Stimulated activated CD8-positive, alpha-beta memory T cell treated with anti-CD3 and anti-CD28 coated beads, Interleukin-7, amount 100 ng/mL, for 24 hours (primary cell): ENCODE measurements around the gene SRGN.
"Not testable (repeated sequence)": the region's sequence is repeated elsewhere in the genome, so short reads cannot be mapped to it uniquely, and the experiment has no call there.

Source experiments
- DNase-seq: peaks from one replicate; pipeline ENCODE4 v3.0.0-alpha.2; 2020; ENCODE audit warnings: low read depth

SRGN gene

GRCh38 chr10:69087590-69088470 is at the start of gene SRGN:
SRGN (plus strand) TSS chr10:69088103; CDS start chr10:69088158, 55 bp downstream.
- peak; percentile 53 for DNase-seq

GRCh38 chr10:69040904-69041303 is 47.0 kb upstream of the SRGN start:
- DNase-seq, result not testable (repeated sequence)

- DNase-seq, result no peak
Observed at GRCh38 chr10:69042417-69042816, 45.5 kb upstream of the SRGN start.

- DNase-seq, result no peak
Observed at GRCh38 chr10:69042838-69043237, 45.1 kb upstream of the SRGN start.

- no peak for DNase-seq
Observed at GRCh38 chr10:69043931-69044531, 43.9 kb upstream of the SRGN start.

GRCh38 chr10:69044546-69044945 is 43.4 kb upstream of the SRGN start:
- DNase-seq, result no peak

GRCh38 chr10:69045441-69046300 is 42.2 kb upstream of the SRGN start:
- no peak for DNase-seq

GRCh38 chr10:69047111-69047832 is 40.6 kb upstream of the SRGN start:
- DNase-seq, result no peak

GRCh38 chr10:69048103-69048502 is 39.8 kb upstream of the SRGN start:
- no peak for DNase-seq

GRCh38 chr10:69049566-69049961 is 38.3 kb upstream of the SRGN start:
- no peak for DNase-seq

GRCh38 chr10:69051303-69051702 is 36.6 kb upstream of the SRGN start:
- DNase-seq, result no peak

GRCh38 chr10:69051710-69052487 is 36.0 kb upstream of the SRGN start:
- no peak for DNase-seq

- DNase-seq, result no peak
Observed at GRCh38 chr10:69052736-69053135, 35.2 kb upstream of the SRGN start.

GRCh38 chr10:69055241-69055640 is 32.7 kb upstream of the SRGN start:
- no peak for DNase-seq

- no peak for DNase-seq
Observed at GRCh38 chr10:69056129-69056528, 31.8 kb upstream of the SRGN start.

GRCh38 chr10:69056536-69057260 is 31.2 kb upstream of the SRGN start:
- no peak for DNase-seq

GRCh38 chr10:69057261-69057950 is 30.5 kb upstream of the SRGN start:
- DNase-seq, result no peak

- no peak for DNase-seq
Observed at GRCh38 chr10:69057951-69058297, 30.0 kb upstream of the SRGN start.

GRCh38 chr10:69060127-69060798 is 27.6 kb upstream of the SRGN start:
- DNase-seq, result no peak
